Measurements from ENCODE around the gene GLCE. TPM values are rescaled to one million over a fixed set of nuclear protein-coding genes. Genes with fewer than 3 reads are reported as not detected.
A peak's percentile ranks its signal among the peaks of the same experiment; 100 is the strongest.
"Not testable (repeated sequence)": the region's sequence is repeated elsewhere in the genome, so short reads cannot be mapped to it uniquely, and the experiment has no call there.

Gene GLCE
- total RNA-seq, 1 experiment from 2014 or later: 30.7 TPM

DNA sequence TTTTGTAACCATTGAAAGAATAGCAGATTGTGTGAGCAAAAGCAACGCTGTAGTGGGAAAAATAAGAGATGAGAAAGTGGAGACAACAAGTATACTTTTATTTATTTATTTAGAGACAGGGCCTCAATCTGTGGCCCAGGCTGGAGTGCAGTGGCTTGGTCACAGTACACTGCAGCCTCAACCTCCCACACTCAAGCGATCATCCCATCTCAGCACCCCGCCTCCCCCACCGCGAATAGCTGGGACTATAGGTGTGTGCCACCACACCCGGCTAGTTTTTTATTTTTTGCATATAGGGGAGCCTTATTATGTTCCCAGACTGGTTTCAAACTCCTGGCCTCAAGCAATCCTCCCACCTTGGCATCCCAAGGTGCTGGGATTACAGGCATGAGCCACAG lies 1.6 kb upstream of the GLCE start:
- DNase-seq (ENCODE audit: low read depth): no peak

DNA sequence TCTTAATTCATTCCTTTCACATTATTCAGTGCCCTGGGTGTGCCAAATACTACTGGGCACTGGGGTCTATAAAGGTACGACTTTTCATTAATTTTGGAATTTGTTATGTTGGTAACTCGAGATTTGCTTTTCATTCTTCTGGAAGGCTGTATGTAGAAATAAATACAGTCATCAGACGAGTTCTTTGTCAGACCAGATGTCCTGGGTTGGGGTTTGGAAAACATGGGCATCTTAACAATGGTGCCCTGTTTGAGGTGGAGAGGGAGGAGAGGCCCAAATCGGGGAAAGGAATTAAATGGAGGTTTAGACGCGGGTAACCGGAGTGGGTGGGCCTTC lies 662 bp upstream of the GLCE start:
- DNase-seq (ENCODE audit: low read depth): no peak

DNA sequence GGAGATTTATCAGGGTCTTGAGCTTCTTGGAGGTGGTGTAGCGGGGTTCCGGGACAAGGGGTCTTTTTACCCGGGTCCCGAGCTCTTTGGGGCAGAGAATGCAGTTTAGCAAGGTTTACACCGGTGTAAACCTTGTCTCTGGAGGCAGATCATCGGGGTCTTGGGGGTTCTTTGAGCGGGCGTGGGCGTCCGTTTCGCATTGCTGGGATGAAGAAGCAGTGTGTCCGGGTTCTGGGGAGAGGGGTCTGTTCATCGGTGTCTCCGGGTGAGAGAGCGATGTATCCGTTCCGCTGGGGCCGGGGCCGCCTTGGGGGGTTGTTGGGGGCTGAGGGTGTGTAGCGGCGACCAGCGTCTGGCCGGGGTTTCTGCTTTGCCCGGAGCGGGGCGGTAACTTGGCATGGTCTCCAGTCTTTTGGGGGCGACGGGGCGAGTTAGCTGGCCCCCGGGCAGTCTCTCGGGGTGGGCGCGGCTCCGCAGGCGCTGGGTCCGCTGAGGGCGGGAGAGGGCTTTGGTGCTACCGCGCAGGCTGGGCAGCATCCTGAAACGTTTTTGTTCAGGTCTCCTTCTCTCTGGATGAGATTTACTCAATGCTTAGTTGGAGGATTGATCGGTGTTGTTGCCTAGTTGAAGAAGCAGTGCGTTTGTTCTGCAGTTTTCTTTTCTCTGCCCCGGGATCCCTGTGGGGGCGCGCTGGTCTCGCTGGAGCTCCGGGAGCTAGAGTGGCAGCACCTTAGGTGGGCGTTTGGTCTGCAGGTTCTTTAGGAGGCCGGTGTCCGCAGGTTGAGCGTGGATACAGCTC lies 843 bp downstream of the GLCE start:
- peak; percentile 34 for DNase-seq (ENCODE audit: low read depth)

DNA sequence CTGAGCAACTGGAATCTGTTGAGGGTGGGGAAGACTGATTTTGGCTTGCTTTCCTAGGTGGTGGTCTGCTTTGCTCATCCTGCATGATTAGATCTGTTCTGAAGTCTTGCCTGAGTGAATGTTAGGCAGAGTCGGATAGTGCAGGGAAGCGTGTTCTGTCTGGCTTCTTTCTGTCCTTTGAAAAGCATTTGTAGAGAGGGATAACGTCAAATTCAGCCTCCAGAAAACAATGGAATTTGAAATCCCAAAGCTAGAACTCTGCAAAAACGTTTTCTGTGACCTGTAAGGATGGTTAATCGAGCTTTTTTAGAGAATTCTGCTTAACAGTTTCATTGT lies 1.4 kb downstream of the GLCE start:
- no peak for DNase-seq (ENCODE audit: low read depth)

DNA sequence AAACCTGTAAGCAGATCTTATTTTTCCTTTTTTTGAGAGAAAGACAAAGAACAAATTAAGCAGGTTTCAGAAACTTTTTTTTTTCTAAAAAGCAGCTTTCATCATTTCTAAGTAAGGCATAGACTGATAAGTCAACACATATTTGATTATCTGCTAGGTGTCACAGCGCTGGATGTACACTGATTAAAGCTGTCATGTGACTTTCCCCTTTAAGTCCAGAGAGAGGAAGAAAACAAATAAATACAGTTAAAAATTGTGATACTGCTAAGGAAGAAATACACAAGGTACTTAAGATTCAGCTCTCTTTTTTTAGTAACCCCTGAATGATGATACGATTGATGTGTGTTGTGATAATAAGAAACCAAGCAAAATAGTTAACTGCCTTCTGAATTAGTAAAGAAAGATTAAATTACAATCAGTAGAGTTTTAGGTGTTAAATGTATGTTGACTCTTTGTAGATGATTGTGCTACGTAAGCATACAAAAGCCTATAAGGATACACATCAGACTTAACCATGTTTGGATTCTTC lies 2.8 kb downstream of the GLCE start:
- no peak for DNase-seq (ENCODE audit: low read depth)

DNA sequence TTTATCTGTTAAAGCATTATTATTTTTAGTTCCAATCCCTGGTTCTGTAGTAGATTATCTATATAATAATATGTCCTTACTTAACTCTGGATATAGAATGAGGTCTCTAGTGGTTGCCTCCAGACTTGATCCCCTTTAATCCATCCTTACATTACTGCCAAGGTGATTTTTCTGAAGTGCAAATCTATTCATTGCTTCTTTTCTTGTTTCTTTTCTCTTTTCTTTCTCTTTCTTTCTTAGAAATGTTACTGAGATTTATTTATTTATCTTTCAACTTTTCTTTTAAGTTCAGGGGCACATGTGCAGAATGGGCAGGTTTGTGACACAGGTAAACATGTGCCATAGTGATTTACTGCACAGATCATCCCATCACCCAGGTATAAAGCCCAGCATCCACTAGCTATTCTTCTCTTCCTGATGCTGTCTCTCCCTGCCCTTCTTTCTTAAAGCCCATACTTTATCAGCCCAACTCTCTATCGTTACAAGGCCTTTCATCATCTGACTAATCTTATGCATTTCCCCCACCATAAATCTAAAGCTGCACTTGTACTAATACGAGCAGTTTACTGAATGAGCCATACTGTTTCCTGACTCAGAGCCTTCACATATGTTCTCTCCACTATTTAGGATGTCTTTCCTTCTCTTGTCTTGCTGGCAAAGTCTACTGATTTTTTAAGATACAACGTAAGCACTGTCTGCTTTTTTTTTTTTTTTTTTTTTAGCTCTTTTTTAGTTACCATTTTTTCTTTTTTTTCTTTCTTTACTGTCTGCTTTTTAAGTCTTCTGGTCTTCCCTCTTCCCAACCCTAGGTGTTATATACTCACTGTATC lies 4.6 kb downstream of the GLCE start:
- no peak for DNase-seq (ENCODE audit: low read depth)

DNA sequence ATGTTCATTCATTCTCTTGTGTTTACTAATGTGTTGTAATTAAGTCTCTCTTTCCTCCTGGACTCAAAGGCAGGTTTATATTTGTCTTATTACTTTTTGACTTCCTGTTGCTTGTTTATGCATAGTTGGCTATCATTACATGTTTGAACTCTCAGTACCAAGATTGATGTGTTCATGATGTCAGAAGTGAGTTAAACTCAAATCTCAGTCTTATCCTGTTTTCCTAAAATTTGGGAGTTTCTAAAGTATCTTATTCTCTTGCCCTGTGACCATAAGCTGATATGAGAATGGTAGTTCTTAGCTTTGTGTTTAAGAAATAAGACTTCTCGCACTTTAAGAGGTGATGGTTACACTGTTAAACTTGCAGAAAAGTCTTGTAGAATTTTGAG lies 5.2 kb downstream of the GLCE start:
- no peak for DNase-seq (ENCODE audit: low read depth)

DNA sequence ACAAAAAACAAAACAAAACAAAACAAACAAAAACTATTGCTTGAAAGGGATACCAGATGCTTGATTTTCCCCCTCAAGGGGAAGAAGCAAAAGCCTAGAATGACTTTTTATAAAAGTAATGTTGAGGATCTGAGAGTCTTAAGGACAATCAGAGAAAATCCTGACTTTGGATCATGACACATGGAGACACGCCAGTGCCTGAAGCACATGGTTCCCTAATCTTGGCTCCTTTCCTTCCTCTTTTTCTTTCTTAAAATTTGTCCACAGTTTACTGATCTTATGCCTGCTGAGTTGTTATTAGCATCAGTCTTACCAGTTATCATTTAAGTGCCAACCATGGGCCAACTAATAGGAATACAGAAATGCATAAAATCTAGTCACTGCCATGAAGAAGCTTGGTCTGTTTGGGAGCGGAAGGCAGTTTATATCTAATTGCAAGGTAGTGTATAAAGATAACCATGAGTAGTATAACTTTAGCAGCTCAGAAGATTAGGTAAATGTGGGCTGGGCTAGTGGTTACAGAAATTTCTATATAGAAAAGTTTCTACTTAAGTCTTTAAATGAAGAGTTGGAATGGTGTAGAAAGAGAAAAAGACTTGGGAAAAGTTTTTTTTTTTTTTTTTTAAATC lies 6.9 kb downstream of the GLCE start:
- DNase-seq (ENCODE audit: low read depth): no peak

DNA sequence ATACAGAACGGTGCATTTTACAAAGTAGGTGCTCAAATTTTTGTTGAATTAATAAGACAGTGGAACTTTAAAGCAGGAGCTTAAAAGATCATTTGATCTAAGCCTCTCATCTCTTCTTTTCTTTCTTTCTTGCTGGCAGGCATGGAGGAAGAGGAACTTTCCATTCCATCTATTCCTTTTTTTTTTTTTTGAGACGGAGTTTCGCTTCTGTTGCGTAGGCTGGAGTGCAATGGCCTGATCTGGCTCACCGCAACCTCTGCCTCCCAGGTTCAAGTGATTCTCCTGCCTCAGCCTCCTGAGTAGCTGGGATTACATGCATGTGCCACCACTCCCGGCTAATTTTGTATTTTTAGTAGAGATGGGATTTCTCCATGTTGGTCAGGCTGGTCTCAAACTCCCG lies 7.9 kb downstream of the GLCE start:
- DNase-seq (ENCODE audit: low read depth): not testable (repeated sequence)

DNA sequence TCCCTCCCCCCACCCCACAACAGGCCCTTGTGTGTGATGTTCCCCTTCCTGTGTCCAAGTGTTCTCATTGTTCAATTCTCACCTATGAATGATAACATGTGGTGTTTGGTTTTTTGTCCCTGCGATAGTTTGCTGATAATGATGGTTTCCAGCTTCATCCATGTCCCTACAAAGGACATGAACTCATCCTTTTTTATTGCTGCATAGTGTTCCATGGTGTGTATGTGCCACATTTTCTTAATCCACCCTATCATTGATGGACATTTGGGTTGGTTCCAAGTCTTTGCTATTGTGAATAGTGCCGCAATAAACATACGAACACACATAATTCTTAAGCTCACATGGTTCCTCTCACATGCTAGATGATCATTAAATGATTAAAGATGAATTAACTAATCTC lies 9.1 kb downstream of the GLCE start:
- not testable (repeated sequence) for DNase-seq (ENCODE audit: low read depth)

DNA sequence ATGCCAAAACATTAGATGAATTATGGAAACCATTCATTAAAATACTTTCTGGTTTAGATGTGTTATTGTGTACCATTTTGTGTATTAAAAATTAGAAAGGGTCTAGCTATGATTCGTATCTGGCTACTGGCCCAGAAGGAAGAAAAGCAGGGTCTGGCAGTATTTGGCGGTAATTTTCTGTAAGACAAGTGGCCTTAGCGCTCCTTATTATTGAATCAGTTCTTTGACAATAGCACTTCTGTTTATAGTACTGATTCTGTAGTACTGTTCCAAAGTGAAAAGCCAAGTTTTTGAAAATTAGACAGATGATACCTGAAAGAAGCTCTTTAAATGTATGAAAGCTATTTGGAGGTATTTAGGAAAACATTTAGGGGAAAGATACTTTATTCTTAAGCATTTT lies 10.2 kb downstream of the GLCE start:
- no peak for DNase-seq (ENCODE audit: low read depth)

DNA sequence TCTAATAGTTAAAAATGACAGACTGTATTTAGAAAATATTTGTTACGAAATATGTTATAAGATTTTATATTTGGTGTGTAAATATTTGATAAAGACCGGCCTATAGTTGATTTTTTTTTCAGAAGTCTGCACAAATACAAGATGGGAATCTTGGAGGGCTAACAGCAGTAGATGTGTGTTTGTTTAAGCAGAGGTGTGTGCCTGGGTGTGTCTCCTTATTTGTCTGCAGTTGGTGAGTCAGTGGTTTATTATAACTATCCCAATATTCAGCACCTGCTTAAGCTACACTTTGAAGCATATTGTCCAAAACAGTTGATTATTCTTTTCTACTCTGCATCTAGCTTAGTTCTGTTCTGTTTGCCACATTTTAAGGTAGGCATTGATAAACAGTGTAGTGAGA lies 12.4 kb downstream of the GLCE start:
- no peak for DNase-seq (ENCODE audit: low read depth)

DNA sequence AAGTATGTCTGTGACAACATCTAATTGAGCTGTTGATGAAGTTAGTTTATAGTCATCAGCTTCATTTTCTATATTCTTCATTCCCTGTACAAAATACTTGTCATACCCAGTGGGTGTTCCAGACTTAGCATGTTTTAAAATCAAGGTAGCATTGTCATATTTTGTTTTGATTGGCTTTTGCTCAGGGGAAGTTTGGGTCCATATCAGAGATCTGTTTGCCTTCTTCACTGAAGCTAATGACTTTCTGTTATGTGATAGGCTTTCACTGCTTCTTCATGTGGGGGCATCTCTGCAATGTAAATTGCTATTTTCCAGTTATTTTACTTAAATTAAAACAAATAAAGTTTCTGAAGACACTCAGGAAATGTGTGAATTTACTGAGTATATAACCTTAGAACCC lies 15.1 kb downstream of the GLCE start:
- DNase-seq (ENCODE audit: low read depth): no peak

DNA sequence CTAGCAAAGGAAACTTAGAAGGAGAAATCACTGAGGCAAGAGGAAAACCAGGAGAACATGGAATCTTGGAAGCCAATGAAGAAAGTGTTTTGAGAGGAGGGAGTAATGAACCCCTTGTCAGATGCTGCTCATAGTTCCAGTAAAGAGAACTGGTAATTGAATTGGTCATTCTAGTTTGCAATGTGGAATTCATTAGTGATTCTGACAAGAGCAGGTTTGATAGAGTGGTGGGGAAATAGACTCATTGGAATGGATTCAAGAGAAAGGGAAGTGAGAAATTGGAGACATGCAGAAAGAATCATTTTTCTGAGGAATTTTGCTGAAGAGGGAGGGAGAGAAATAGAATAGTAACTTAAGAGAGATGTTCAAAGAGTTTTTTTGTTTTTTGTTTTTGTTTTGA lies 21.0 kb downstream of the GLCE start:
- no peak for DNase-seq (ENCODE audit: low read depth)

DNA sequence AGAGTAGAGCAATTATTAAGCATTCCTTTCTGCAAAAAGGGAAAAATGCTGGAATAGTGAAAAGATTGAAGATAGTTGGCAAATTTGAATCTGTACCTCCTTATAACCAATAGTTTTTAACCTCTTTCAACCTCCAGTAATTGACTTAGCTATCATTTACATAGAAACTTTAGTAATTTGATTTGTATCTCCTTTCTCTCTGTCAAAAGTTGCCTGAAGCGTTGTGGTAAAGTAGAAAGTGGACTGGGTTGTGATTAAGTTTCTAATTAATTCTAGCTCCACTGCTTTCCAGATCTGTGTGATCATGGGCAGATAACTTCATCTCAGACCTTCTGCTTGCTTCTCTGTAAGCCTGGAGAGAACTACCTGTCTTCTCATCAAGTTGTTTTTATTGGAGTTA lies 24.8 kb downstream of the GLCE start:
- DNase-seq (ENCODE audit: low read depth): no peak

DNA sequence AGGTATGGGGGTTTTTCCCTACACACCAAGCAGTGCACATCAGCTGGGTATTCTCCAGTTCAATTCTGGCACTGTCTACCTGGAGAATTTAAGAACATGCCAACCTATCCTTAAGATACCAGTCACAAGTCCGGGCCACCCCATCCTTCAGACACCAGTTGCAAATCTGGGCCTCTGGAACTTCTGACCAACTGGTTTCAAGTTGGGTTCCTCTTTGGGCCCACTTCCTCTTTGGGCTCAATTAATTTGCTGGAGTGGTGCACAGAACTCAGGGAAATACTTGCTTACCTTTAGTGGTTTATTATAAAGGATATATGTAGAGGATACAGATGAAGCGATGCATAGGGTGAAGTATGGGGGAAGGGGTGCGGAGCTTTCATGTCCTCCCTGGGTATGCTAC lies 25.3 kb downstream of the GLCE start:
- DNase-seq (ENCODE audit: low read depth): no peak

DNA sequence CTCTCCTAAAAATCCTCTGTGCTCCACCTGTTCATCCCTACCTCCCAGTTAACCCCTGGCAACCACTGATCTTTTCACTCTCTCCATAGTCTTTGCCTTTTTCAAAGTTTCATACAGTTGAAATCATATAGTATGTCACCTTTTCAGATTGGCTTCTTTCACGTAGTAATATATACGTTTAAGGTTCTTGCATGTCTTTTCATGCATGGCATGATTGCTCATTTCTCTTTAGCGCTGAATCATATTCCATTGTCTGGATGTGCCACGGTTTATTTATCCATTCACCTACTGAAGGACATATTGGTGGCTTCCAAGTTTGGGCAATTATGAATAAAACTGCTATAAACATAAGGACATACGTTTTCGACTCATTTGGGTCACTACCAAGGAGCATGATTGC lies 28.7 kb downstream of the GLCE start:
- no peak for DNase-seq (ENCODE audit: low read depth)

DNA sequence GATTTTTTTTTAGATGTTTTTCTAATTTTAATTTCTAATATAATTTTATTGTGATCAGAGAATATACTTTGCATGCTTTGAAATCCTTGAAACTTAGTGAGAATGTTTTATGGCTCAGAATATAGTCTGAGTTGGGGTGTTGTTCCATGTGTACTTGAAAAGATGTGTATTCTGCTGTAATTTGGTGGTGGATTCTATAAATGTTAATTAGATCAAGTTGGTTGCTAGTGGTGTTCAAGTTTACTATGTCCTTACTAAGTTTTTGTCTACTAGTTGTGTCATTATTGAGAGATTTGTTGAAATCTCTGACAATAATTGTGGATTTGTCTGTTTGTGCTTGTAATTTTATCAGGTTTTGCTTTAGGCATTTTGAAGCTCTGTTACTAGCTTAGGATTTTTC lies 29.7 kb downstream of the GLCE start:
- no peak for DNase-seq (ENCODE audit: low read depth)

DNA sequence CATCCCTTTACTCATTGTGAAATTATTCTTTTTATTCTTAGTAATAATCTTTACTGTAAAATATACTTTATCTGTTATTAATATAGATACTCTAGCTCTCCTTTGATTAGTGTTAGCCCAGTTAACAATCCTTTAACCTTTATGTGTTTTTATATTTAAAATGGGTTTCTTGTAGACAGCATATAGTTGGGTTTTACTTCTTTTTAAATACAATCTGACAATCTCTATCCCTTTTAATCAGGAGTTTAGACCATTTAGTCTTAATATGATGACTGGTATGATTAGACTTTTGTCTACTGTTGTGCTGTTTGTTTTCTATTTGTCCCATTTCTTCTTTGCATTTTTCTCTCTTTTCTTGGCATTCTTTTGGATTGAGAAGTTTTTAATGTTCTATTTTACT lies 30.1 kb downstream of the GLCE start:
- no peak for DNase-seq (ENCODE audit: low read depth)

DNA sequence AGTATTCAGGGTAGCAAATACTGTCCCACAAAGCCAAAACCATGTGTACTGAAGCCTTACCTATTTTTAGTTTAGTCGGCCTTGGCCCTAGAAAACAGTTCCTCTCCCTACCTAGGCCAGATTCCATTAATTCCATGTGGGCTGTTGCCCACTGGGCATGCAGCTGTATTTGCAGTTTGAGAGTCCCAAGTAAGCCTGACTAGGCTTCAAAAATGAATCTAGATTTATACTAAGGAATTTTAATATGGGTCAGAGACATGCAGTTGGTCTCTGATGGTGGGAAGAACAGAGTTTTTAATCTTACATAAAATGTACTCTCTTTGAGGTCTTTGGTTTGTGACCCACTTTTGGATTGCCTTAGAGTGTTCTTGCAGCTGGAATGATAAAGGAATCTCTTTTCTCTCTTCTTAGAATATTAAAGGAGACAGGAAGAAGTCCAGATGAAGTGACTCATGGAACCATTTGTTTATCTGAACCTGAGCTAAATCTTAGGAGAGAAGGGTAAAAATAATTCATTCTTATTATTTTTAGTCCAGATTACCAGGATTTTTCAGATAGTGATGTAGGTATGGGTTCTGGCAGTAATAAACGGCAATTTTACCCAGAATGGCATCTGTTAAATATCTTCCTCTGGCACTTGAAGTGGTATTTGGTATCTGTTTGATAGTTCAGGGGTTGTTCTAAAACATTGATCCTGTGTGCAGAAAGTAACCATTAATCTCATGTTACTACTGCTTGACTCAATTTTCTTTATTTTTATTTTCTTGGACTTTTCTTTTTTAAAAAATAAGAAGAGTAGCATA lies 33.8 kb downstream of the GLCE start:
- DNase-seq (ENCODE audit: low read depth): peak; percentile 52

DNA sequence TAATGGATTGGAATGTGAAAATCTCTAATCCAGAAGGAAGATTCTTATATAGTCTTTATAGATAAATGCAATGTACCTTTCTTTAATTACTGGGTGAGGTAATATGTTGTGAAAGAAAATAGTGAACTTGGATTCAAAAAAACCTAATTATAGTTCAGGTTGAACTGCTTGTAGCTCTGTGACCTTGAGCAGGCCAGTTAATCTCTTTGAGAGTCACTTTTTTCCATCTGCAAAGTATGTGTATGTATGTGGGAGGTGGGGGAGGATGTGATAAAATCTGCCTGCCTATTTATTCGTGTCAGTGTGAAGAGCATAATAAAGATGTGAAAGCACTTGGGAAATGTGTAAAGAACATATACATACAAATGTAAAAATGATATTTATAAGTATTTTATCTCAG lies 34.4 kb downstream of the GLCE start:
- peak; percentile 5 for DNase-seq (ENCODE audit: low read depth)

Data from LHCN-M2 (cell line).